Measurements from ENCODE around the gene UBE2D1. TPM values are rescaled to one million over a fixed set of nuclear protein-coding genes. Genes with fewer than 3 reads are reported as not detected.

UBE2D1 gene
- total RNA-seq, 1 donor from 2014 or later = 56.0 TPM

- peak overlapping the region; percentile 96 for H3K27ac ChIP-seq (replicated peaks)
- H3K27me3 ChIP-seq (ENCODE audit: low read depth) = no peaks in the 10 kb centered on the region
- DNase-seq = peak; percentile 52
- TF ChIP-seq CTCF (IDR thresholded peaks at IDR 0.05; ENCODE audit: borderline replicate concordance) = no peak
- H3K4me3 ChIP-seq = peak overlapping the region; percentile 97
- intact Hi-C loops (cut with micrococcal nuclease) = loop anchor here (10.0 kb wide), 1 partner anchor 49 kb away; the partner anchor contains the start of gene TFAM
- peaks cover 62% of the 10 kb centered on the region for H3K4me1 ChIP-seq
- H3K36me3 ChIP-seq = no peaks in the 10 kb centered on the region
- no peaks in the 10 kb centered on the region for H3K9me3 ChIP-seq (replicated peaks)
Measured at GRCh38 chr10:58335306-58336005, 650 bp downstream of the UBE2D1 start.

DNA sequence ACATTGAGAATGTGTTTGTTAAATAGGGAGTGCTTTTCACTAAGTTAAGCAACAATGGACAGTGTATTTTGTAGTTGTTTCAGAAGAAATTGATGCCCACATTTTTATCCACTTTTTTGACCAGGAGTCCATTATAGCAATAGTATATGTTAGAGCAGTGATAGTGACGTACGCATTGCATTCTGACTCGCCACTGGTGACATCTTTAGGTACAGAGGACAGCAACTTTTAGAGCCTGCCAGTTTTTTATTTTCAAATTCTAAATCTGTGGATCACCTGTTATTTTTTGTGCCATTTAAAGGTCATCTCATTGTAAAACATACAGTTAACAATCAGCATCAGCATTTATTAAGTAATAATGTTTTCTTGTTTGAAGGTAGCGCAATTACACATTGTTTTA, 1.4 kb downstream of the UBE2D1 start:
- H3K9me3 ChIP-seq (replicated peaks) = no peaks in the 10 kb centered on the region
- H3K36me3 ChIP-seq = no peaks in the 10 kb centered on the region
- peak overlapping the region; percentile 96 for H3K27ac ChIP-seq (replicated peaks)
- H3K4me1 ChIP-seq = peaks cover 70% of the 10 kb centered on the region
- intact Hi-C loops (cut with micrococcal nuclease) = loop anchor here (10.0 kb wide), 1 partner anchor 49 kb away; the partner anchor contains the start of gene TFAM
- H3K27me3 ChIP-seq (ENCODE audit: low read depth) = no peaks in the 10 kb centered on the region
- no peak for DNase-seq
- peak overlapping the region; percentile 97 for H3K4me3 ChIP-seq
- no peak for TF ChIP-seq CTCF (IDR thresholded peaks at IDR 0.05; ENCODE audit: borderline replicate concordance)

DNA sequence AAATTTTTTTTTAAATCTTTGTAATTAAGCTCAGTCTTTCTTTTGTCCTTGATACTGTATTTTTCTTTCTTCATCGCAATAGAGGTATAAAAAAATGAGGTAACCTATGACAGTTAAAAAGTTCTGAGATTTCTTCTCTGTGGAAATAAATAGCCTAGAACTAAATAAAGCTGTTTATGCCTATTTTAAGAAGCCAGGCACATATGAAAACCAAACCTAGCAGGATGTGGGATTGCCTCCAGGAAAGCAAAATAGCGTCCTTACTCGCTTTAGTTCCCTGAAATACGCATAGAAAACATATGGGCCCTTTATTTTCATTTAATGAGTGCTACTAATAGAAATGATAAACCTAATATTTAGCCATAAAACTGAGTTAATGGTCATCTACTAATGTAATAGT, 6.6 kb downstream of the UBE2D1 start:
- Histone ChIP-seq H3K36me3 (no peaks in the 10 kb centered on the region), H3K27me3 (ENCODE audit: low read depth) (no peaks in the 10 kb centered on the region), H3K9me3 (replicated peaks) (no peaks in the 10 kb centered on the region), H3K27ac (replicated peaks) (peak overlapping the region; percentile 32), H3K4me3 (peak overlapping the region; percentile 35), H3K4me1 (peaks cover 76% of the 10 kb centered on the region)
- intact Hi-C loops (cut with micrococcal nuclease) = no loop called here
- no peak for DNase-seq
- TF ChIP-seq CTCF (IDR thresholded peaks at IDR 0.05; ENCODE audit: borderline replicate concordance) = no peak

- no peak for DNase-seq
- Histone ChIP-seq H3K4me1 (peaks cover 71% of the 10 kb centered on the region), H3K27ac (replicated peaks) (peak overlapping the region; percentile 32), H3K4me3 (no peak overlapping the region), H3K9me3 (replicated peaks) (no peaks in the 10 kb centered on the region), H3K36me3 (no peaks in the 10 kb centered on the region), H3K27me3 (ENCODE audit: low read depth) (no peaks in the 10 kb centered on the region)
- TF ChIP-seq CTCF (IDR thresholded peaks at IDR 0.05; ENCODE audit: borderline replicate concordance) = no peak
- intact Hi-C loops (cut with micrococcal nuclease) = no loop called here
Measured at GRCh38 chr10:58341947-58342346, 7.1 kb downstream of the UBE2D1 start.

DNA sequence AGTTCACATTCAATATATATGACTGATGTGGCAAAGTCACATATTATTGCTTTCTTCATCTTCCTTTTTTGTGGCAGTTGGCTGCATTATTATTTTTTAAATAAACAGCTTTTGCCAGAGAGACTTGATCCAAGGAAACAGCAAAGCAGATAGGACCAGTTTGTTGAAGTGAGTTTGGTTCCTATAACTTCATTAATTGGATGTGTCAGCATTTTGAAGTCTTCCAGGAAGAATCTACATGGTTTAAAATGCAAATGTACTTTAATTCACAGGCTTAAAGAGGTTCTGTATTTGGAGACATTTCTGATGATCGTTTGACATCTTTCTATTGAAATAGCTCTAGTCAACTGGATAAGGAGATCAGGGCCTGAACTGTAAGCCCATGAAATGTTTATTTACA, 13.2 kb downstream of the UBE2D1 start:
- H3K27me3 ChIP-seq (ENCODE audit: low read depth) = no peaks in the 10 kb centered on the region
- H3K4me1 ChIP-seq = peaks cover 66% of the 10 kb centered on the region
- DNase-seq = no peak
- no peak for TF ChIP-seq CTCF (IDR thresholded peaks at IDR 0.05; ENCODE audit: borderline replicate concordance)
- no peak overlapping the region for H3K27ac ChIP-seq (replicated peaks)
- intact Hi-C loops (cut with micrococcal nuclease) = no loop called here
- no peaks in the 10 kb centered on the region for H3K36me3 ChIP-seq
- no peaks in the 10 kb centered on the region for H3K9me3 ChIP-seq (replicated peaks)
- no peak overlapping the region for H3K4me3 ChIP-seq
